A673 (cell line): ENCODE data around the gene RYR1.

Experiments used
- EZH2 ChIP-seq: fragments of 200-600 bp; sonication (generic); IDR thresholded peaks from 2 replicates; pipeline ENCODE4 v1.6.1; 2017; ENCODE audit warnings: borderline replicate concordance, low read depth, mild to moderate bottlenecking, mixed read lengths, antibody characterized with exemption, low read length; ENCODE audit not compliant: poor library complexity, severe bottlenecking
- TF ChIP-seq, protein P1 (sequence below): fragments of 300-800, 200-600 bp; sonication (generic); conservative IDR thresholded peaks from 2 replicates; pipeline ENCODE4 v1.5.1; 2017; ENCODE audit warnings: low read depth, mild to moderate bottlenecking, antibody characterized with exemption, low read length, moderate library complexity, mixed read lengths

- no peak for TF ChIP-seq EZH2
- TF ChIP-seq, protein P1, sequence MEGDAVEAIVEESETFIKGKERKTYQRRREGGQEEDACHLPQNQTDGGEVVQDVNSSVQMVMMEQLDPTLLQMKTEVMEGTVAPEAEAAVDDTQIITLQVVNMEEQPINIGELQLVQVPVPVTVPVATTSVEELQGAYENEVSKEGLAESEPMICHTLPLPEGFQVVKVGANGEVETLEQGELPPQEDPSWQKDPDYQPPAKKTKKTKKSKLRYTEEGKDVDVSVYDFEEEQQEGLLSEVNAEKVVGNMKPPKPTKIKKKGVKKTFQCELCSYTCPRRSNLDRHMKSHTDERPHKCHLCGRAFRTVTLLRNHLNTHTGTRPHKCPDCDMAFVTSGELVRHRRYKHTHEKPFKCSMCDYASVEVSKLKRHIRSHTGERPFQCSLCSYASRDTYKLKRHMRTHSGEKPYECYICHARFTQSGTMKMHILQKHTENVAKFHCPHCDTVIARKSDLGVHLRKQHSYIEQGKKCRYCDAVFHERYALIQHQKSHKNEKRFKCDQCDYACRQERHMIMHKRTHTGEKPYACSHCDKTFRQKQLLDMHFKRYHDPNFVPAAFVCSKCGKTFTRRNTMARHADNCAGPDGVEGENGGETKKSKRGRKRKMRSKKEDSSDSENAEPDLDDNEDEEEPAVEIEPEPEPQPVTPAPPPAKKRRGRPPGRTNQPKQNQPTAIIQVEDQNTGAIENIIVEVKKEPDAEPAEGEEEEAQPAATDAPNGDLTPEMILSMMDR = no peak
Observed at GRCh38 chr19:38564981-38565690, 131.6 kb downstream of the RYR1 start.
